KMS-11 (cell line): Measurements from ENCODE around the gene TRPC3.

ENCODE experiments used
- H2AFZ ChIP-seq: fragments of 200-600 bp; sonication (generic); 2 replicates; pipeline ENCODE4 v1.6.1; 2016; ENCODE audit warnings: antibody characterized with exemption, mixed run types, low read depth
- H3K27ac ChIP-seq: fragments of 200-600 bp; sonication (generic); 2 replicates; pipeline ENCODE4 v1.6.1; 2016; ENCODE audit warnings: mild to moderate bottlenecking, mixed run types
- H3K27me3 ChIP-seq: fragments of 200-600 bp; sonication (generic); 2 replicates; pipeline ENCODE4 v1.6.1; 2017; ENCODE audit warnings: mild to moderate bottlenecking, low read depth, mixed run types, moderate library complexity; ENCODE audit not compliant: insufficient read depth
- H3K36me3 ChIP-seq: fragments of 200-600 bp; sonication (generic); 2 replicates; pipeline ENCODE4 v1.6.1; 2017; ENCODE audit warnings: mild to moderate bottlenecking, mixed run types; ENCODE audit not compliant: insufficient read depth
- H3K4me1 ChIP-seq: fragments of 200-600 bp; sonication (generic); 2 replicates; pipeline ENCODE4 v1.6.1; 2016; ENCODE audit warnings: mild to moderate bottlenecking, low read depth, mixed run types; ENCODE audit not compliant: poor library complexity, severe bottlenecking
- H3K4me2 ChIP-seq: fragments of 200-600 bp; sonication (generic); 2 replicates; pipeline ENCODE4 v1.7.0; 2016; ENCODE audit warnings: mild to moderate bottlenecking, mixed run types
- H3K4me3 ChIP-seq: fragments of 200-600 bp; sonication (generic); IDR thresholded peaks from 2 replicates; pipeline ENCODE4 v1.6.1; 2017; ENCODE audit warnings: low read depth, low read length, mixed read lengths; ENCODE audit not compliant: insufficient read depth
- H3K79me2 ChIP-seq: fragments of 200-600 bp; sonication (generic); 2 replicates; pipeline ENCODE4 v1.6.1; 2016; ENCODE audit warnings: low read depth, mixed run types; ENCODE audit not compliant: insufficient read depth
- H3K9ac ChIP-seq: fragments of 200-600 bp; sonication (generic); 2 replicates; pipeline ENCODE4 v1.6.1; 2016; ENCODE audit warnings: mild to moderate bottlenecking, mixed run types
- H4K20me1 ChIP-seq: fragments of 200-600 bp; sonication (generic); 2 replicates; pipeline ENCODE4 v1.6.1; 2016; ENCODE audit warnings: mild to moderate bottlenecking, mixed run types; ENCODE audit not compliant: insufficient read depth
- CTCF ChIP-seq: fragments of 200-600 bp; sonication (generic); conservative IDR thresholded peaks from 2 replicates; pipeline ENCODE4 v1.6.1; 2017; ENCODE audit warnings: low read depth, mild to moderate bottlenecking, antibody characterized with exemption, low read length, moderate library complexity, mixed read lengths

The TRPC3 gene

GRCh38 chr4:121846662-121847061, 105.2 kb downstream of the TRPC3 start:
- no peaks in the 10 kb centered on the region for H3K36me3 ChIP-seq

GRCh38 chr4:121842862-121843261, 109.0 kb downstream of the TRPC3 start:
- Histone ChIP-seq H3K4me3 (no peak overlapping the region), H3K79me2 (no peaks in the 10 kb centered on the region), H3K27me3 (no peaks in the 10 kb centered on the region), H3K9ac (no peak overlapping the region), H2AFZ (no peak overlapping the region), H3K27ac (no peak overlapping the region), H3K36me3 (no peaks in the 10 kb centered on the region), H3K4me1 (no peaks in the 10 kb centered on the region), H4K20me1 (no peaks in the 10 kb centered on the region), H3K4me2 (no peak overlapping the region)
- no peak for TF ChIP-seq CTCF

More at GRCh38 chr4:121846662-121847061, 105.2 kb downstream of the TRPC3 start:
- H2AFZ ChIP-seq, result no peak overlapping the region
- TF ChIP-seq CTCF, result no peak
- no peak overlapping the region for H3K4me2 ChIP-seq
- H3K27me3 ChIP-seq, result no peaks in the 10 kb centered on the region
- no peaks in the 10 kb centered on the region for H3K79me2 ChIP-seq
- no peak overlapping the region for H3K9ac ChIP-seq
- H3K4me1 ChIP-seq, result no peaks in the 10 kb centered on the region
- no peak overlapping the region for H3K4me3 ChIP-seq
- H3K27ac ChIP-seq, result no peak overlapping the region
- no peaks in the 10 kb centered on the region for H4K20me1 ChIP-seq

GRCh38 chr4:121838136-121838535, 113.7 kb downstream of the TRPC3 start:
- no peak for TF ChIP-seq CTCF
- H3K36me3 ChIP-seq, result no peaks in the 10 kb centered on the region
- H3K27ac ChIP-seq, result no peak overlapping the region
- H2AFZ ChIP-seq, result no peak overlapping the region
- no peaks in the 10 kb centered on the region for H4K20me1 ChIP-seq
- H3K27me3 ChIP-seq, result no peaks in the 10 kb centered on the region
- no peaks in the 10 kb centered on the region for H3K4me1 ChIP-seq
- no peak overlapping the region for H3K4me2 ChIP-seq
- H3K9ac ChIP-seq, result no peak overlapping the region
- no peak overlapping the region for H3K4me3 ChIP-seq
- H3K79me2 ChIP-seq, result no peaks in the 10 kb centered on the region

DNA sequence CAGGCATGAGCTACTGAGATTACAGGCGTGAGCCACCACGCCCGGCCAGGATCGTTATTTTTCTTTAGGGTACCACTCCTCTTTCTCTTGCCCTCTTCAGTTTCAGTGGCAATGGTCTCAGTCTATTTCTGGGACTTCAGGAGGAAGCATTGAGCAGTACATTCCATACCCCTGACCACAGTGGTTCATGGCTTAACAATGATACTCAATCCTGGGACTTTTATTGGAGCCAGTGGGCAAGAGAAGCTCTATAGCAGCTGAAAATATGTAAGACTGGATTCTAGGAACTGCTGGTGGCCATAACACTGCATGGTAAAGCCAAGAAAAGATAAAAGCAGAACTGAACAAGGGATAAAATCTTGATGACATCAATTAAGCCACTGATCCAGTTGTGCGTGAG, 122.3 kb downstream of the TRPC3 start:
- H4K20me1 ChIP-seq, result no peaks in the 10 kb centered on the region
- no peak overlapping the region for H3K4me3 ChIP-seq
- no peaks in the 10 kb centered on the region for H3K36me3 ChIP-seq
- H3K79me2 ChIP-seq, result no peaks in the 10 kb centered on the region
- no peaks in the 10 kb centered on the region for H3K27me3 ChIP-seq
- H3K27ac ChIP-seq, result no peak overlapping the region
- no peak overlapping the region for H2AFZ ChIP-seq
- no peak overlapping the region for H3K4me2 ChIP-seq
- H3K4me1 ChIP-seq, result peaks cover 2% of the 10 kb centered on the region
- H3K9ac ChIP-seq, result no peak overlapping the region
- TF ChIP-seq CTCF, result no peak
